SK-N-SH treated with all-trans-retinoic acid at 6 μM for 48 hours (cell line): ENCODE measurements around the gene CDK18.

ENCODE experiments used
- ARNTL ChIP-seq: fragments of 450-650 bp; formaldehyde crosslinking; IDR thresholded peaks from 2 replicates; pipeline ENCODE4 v1.5.0; 2020; ENCODE audit warnings: low read depth, mild to moderate bottlenecking, moderate library complexity, borderline replicate concordance
- BACH2 ChIP-seq: fragments of 250-450 bp; sonication (Bioruptor Pico); IDR thresholded peaks from 2 replicates; pipeline ENCODE4 v1.9.0; 2021; ENCODE audit warnings: mild to moderate bottlenecking, borderline replicate concordance
- CREB5 ChIP-seq: fragments of 250-450 bp; sonication (Bioruptor Pico); IDR thresholded peaks from 2 replicates; pipeline ENCODE4 v1.5.1; 2020; ENCODE audit warnings: low read depth, mild to moderate bottlenecking, moderate library complexity
- ISL1 ChIP-seq: fragments of 250-450 bp; sonication (Bioruptor Pico); IDR thresholded peaks from 2 replicates; pipeline ENCODE4 v2.1.2; 2022; ENCODE audit warnings: mild to moderate bottlenecking, moderate library complexity
- OSR1 ChIP-seq: fragments of 250-450 bp; sonication (Bioruptor Pico); IDR thresholded peaks from 2 replicates; pipeline ENCODE4 v1.8.0; 2022; ENCODE audit warnings: moderate library complexity, mild to moderate bottlenecking, inconsistent platforms
- ZFP3 ChIP-seq: fragments of 250-450 bp; sonication (Bioruptor Pico); IDR thresholded peaks from 2 replicates; pipeline ENCODE4 v1.5.0; 2020; ENCODE audit warnings: mild to moderate bottlenecking, moderate library complexity
- ZNF8 ChIP-seq: fragments of 450-650 bp; formaldehyde crosslinking; IDR thresholded peaks from 2 replicates; pipeline ENCODE4 v1.5.0; 2020; ENCODE audit warnings: mild to moderate bottlenecking, moderate library complexity

- TF ChIP-seq ZNF8 (no peak), CREB5 (CRISPR knock-in tag) (no peak), ARNTL (CRISPR knock-in tag) (no peak), ISL1 (CRISPR knock-in tag) (no peak), BACH2 (CRISPR knock-in tag) (no peak), OSR1 (CRISPR knock-in tag) (no peak), ZFP3 (CRISPR knock-in tag) (0 out of 2 replicates have a peak, but pooled peaks have one; percentile 33)
Observed at GRCh38 chr1:205458777-205459566, 45.5 kb upstream of the CDK18 start.
